ENCODE measurements around the gene GABRG3. TPM values are rescaled to one million over a fixed set of nuclear protein-coding genes. Genes with fewer than 3 reads are reported as not detected.
"Not testable (repeated sequence)": the region's sequence is repeated elsewhere in the genome, so short reads cannot be mapped to it uniquely, and the experiment has no call there.

Gene GABRG3
- total RNA-seq, 1 donor from 2014 or later: 0.21 TPM

DNA sequence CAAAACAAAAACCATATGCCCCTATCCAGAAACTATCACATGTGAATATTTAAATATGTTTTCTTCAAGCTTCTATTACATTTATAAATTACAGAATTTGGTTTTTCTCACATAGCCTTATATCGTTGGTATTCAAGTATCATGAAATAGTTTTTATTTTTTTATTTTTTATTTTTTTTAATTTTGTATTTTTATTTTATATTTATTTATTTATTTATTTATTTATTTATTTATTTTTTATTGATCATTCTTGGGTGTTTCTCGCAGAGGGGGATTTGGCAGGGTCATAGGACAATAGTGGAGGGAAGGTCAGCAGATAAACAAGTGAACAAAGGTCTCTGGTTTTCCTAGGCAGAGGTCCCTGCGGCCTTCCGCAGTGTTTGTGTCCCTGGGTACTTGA lies 32.0 kb downstream of the GABRG3 start:
- DNase-seq: not testable (repeated sequence)

- not testable (repeated sequence) for DNase-seq
Measured at GRCh38 chr15:27004226-27004625, 33.2 kb downstream of the GABRG3 start.

DNA sequence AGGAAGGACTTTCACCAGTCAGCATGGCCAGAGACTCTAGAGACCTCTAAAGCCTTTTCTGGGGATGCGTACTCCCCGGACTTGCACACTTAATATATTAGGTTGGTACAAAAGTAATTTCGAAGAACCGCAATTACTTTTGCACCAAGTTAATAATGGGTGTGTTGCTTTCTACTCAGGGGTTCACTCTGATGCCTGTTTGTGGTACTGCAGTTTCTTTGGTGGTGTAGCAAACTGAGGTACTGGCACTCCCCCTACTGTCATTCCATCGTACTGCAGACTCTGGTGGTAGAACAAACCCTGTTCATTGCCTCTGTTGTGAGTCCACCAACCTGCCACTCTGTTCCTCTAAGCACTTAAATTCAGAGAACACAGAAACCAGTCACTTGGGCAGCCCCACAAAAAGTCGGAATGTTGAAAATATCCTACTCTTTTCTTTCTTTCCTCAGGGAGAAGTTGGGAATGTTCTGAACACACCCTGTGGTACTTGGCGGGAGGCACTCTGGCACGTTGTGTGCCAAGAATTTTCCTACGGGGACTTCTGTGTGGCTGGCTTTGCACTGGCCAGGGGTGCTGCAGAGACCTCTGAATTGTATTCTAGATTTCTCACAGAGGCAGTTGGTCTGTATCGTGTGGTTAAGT lies 46.3 kb downstream of the GABRG3 start:
- DNase-seq: peak; percentile 83

DNA sequence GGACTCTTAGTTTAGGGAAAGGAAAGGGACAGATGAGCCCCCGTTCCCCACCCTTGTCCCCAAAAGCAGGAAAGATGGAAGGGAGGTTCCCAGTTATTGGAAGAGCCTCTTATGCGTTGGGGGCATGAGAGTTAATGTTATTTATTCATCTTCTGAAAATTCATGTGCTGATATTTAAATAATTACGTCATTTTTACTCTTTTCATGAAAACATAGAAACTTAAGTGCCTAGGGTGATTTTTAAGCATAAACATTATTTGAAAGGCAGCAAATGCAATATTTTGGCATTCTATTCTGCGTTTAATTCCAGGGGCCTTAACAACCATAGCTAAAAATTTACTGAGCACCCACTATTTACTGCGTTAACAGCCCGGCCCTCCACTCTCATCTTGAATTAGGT lies 48.7 kb downstream of the GABRG3 start:
- DNase-seq: no peak

DNA sequence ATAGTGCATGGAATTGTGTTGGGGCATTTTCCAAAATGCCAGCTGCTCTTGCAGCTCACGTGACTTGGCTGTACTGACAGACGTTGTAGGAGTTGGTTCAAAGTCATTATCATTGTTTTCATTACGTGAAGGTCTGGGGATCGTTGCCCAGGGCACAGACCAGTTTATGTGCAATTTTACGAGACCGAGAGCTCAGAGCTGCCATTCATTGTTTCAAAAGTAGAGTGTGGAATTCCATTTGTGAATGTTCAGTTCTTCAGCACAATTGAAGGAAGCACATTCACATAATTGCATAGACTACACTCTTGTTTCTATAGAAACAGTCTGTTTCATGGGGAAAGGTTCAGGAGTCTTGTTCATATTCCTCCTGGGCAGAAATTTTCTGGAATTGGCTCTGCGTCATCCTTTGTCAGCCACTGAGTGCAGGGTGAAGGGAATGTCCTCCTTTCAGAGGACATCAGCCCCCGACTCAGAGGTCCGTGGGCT lies 54.5 kb downstream of the GABRG3 start:
- DNase-seq: peak; percentile 64

DNA sequence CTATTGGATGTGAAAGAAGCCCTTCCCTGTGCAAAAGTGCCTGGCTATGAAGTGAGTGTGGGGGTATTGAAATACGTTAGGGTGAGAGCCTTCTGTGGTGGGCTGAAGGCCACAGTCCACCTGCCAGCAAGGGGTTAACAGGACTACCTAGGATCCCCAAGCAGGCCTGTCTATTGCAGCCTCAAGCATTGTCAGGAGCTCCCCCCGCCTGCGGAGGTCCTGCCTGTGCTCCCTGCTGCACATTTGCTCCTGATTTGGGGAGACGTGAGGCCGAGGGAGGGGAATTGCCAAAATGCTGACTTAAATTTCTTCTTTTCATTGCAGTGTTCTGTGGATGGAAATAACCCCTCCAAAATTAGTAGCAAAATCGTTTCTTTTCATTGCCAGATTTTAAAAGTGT lies 56.2 kb downstream of the GABRG3 start:
- no peak for DNase-seq

GRCh38 chr15:27028858-27029477 lies 58.0 kb downstream of the GABRG3 start:
- DNase-seq: peak; percentile 53

- DNase-seq: no peak
Measured at GRCh38 chr15:27036210-27036609, 65.2 kb downstream of the GABRG3 start.

- DNase-seq: no peak
Measured at GRCh38 chr15:27037501-27037900, 66.5 kb downstream of the GABRG3 start.

- DNase-seq: no peak
Measured at GRCh38 chr15:27039152-27039551, 68.2 kb downstream of the GABRG3 start.

DNA sequence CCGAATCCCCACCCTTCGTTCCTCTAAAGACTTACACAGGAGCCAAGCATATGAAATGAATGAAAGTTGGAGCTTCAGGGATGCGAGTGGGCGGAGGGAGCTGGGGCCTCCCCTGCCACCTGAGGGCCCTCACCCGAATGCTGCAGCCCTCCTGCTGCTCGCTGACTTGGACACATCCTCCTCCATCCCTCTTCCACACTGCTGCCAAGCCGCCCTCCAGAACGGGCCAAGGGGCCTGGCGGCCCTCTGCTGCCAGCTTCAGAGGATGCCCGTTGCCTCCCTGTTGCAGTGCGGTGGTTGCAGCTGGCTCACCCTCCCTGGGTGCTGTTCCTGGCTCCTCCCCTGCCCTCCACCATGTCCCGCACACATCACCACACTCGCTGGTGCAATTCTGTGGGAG lies 71.2 kb downstream of the GABRG3 start:
- DNase-seq: no peak

DNA sequence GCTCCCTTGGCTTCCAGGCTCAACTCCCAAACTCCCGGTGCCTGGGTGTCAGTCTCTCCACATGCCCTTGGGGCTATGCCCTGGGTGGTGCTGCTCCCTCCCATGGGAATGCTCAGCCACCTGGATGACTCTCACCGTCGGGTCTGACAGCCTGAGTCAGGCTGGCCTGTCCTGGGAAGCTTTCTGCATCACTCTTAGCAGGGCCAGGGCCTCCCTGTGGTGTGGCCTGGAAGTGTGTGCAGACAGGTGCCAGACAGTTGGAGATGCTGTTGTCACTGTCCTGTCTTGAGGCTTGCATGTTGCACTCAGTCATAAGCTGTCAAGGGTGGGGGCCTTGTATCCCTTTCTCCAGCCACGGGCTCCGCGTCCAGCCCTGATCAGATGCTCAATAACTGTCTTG lies 71.7 kb downstream of the GABRG3 start:
- DNase-seq: no peak

DNA sequence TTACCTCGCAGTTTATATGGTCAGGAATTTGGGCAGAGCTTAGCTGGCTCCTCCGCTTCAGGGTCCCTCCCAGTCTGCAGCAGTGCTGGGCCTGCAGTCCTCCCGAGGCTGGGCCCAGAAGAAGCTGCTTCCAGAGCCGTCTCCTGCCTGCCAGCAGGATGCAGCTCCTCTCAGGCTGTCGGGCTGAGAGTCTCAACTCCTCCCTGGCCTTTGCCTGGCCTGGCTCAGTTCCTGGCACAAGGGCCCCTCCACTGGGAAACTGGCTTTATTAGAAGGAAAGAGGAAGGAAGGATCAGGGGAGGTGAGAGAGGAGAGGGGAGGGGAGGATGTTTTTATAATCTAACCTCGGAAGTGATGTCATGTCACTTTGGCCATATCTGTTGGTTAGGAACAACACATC lies 72.8 kb downstream of the GABRG3 start:
- no peak for DNase-seq

GRCh38 chr15:27045796-27046195 lies 74.8 kb downstream of the GABRG3 start:
- DNase-seq: no peak

- DNase-seq: no peak
Measured at GRCh38 chr15:27046880-27047279, 75.9 kb downstream of the GABRG3 start.

GRCh38 chr15:27050163-27050562 lies 79.2 kb downstream of the GABRG3 start:
- DNase-seq: no peak

DNA sequence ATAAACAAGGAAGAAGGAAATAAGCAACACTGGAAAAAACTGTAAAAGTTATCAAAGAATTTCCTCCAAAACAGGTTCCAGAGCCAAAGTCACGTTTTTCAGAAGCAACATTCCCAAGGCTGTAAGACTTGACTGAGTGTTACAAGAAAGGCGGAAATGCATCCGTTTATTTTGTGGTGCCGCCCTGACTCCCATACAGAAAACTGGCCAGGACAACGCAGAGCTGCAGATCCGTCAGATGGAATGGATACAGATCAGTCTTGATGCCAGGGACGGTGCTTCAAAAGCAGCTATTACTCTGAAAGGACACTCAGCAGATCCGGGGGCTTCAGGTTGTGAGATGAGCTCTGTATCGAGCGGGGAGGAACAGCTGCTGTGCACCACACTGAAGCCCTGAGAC lies 83.4 kb downstream of the GABRG3 start:
- no peak for DNase-seq

- DNase-seq: no peak
Measured at GRCh38 chr15:27057904-27058645, 87.1 kb downstream of the GABRG3 start.

DNA sequence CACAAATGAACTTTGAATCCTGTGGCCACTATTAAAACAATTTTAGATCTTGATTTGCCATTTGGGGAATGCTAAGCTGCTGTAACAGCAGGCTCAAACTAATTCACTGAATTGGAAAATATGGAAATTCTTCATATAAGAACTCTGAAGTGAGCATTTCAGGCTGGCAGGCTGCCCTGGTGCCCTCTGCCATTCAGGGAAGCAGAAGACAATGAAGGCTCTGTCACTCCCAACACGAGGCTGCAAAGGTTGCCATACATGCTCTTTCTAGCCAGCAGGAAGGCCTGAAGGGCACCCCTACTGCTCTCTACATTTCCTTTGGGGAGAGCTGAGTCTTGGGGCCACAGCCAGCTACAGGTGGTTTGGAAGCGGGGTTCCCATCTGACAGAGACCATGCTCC lies 88.0 kb downstream of the GABRG3 start:
- DNase-seq: no peak

DNA sequence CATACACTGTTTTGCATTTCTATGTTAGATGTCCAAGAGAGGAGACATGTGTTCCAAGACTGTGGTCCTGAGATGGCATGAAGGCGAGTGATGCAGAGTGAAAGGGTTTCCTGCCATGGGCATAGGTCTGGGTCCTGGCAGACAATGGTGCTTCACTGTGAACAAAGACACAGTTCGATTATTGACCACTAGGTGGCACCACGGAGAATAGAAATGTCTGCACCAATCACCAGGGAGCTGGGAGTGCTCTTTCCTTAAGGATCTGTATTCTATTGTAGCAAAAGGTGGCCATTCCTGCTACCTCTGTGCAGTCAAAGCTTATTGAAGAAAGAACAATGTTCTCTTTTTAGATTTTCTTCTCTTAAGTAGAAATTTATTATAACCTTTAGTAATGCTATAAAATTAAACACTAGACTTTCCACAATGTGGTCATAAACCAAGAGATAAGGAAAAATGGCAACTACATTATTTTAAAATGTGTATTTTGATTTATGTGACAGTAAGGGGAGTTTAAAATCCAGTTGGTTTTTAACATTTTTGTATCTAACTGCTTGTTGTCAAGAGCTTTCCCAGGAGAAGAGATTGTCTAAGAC lies 88.7 kb downstream of the GABRG3 start:
- peak; percentile 69 for DNase-seq

- DNase-seq: peak; percentile 37
Measured at GRCh38 chr15:27061739-27062138, 90.8 kb downstream of the GABRG3 start.

DNA sequence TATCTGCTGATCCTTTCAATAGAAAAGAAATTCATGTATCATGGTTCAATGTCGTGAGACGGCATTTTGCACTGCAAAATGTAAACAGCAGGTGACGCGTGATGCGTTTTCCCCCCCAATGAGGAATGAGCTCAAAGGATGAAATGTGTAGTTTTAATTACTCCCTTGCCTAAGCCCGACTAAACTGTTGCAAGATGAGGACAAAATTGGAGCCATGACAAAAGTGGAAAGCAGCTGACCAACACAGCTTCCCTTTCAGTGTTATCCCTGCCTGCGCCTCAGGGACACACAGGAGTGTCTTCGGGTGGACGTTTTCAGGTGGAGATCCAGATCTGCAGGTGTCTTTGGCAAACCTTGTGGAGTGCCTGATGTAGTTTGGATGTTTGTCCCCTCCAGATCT lies 92.0 kb downstream of the GABRG3 start:
- peak; percentile 53 for DNase-seq

DNA sequence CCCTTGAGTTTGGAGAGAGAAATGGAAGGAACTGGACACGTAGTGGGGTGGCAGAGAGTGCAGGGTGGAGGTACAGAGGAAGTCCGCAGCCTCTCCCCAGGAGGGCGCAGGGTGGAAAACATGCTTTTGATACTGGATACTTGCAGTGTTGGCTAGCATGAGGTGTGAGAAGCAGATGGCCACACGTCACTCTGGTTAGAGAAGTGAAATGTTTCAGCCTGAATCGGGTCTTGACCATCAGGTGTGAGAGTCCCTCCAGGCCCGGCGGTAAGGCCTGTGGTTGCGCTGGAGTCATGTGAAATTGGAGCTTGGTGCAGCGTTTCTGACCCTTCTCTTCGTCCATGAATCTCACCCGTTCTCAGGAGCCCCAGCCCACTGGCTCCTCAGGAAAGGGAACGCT lies 93.1 kb downstream of the GABRG3 start:
- no peak for DNase-seq

Measured in tongue (tissue), 2 donors.